HepG2 (cell line): ENCODE data around the gene TLK1.

Experiments
- CBX5 ChIP-seq: sonication (generic); formaldehyde crosslinking; IDR thresholded peaks from 2 replicates; pipeline ENCODE4 v1.4.0; 2020; ENCODE audit warnings: missing genetic modification reagents, borderline replicate concordance
- CENPX ChIP-seq: sonication (generic); formaldehyde crosslinking; IDR thresholded peaks from 2 replicates; pipeline ENCODE4 v1.9.0; 2021; ENCODE audit warnings: mild to moderate bottlenecking, missing genetic modification reagents, moderate library complexity
- FOXM1 ChIP-seq: sonication (generic); formaldehyde crosslinking; IDR thresholded peaks from 2 replicates; pipeline ENCODE4 v1.5.0; 2020; ENCODE audit warnings: missing genetic modification reagents
- MAZ ChIP-seq, 2 experiments: sonication (generic) in 1 of 2; formaldehyde crosslinking in 1 of 2; IDR thresholded peaks; 2 replicates each; pipeline versions ENCODE4 v1.5.0 to v1.6.1; 2012 to 2020; ENCODE audit warnings: low read depth in 2 of 2, mild to moderate bottlenecking in 2 of 2, borderline replicate concordance in 1 of 2, improper control_type of control experiment in 1 of 2, low read length in 1 of 2, missing genetic modification reagents in 1 of 2, moderate library complexity in 1 of 2
- MLX ChIP-seq: IDR thresholded peaks from 2 replicates; pipeline ENCODE4 v1.6.1; 2016
- MXI1 ChIP-seq: IDR thresholded peaks from 3 replicates; pipeline ENCODE4 v1.6.1; 2012; ENCODE audit warnings: low read depth, low read length, inconsistent platforms, borderline replicate concordance
- ZBTB7B ChIP-seq: sonication (generic); formaldehyde crosslinking; IDR thresholded peaks from 2 replicates; pipeline ENCODE4 v1.4.0; 2020; ENCODE audit warnings: missing genetic modification reagents

- TF ChIP-seq FOXM1 (CRISPR knock-in tag) (no peak), ZBTB7B (CRISPR knock-in tag) (no peak), MXI1 (no peak), CBX5 (CRISPR knock-in tag) (no peak), MAZ (IDR thresholded peaks at IDR 0.05; ENCODE audit: borderline replicate concordance, low read depth, low read length) (no peak), MAZ (CRISPR knock-in tag; IDR thresholded peaks at IDR 0.05; ENCODE audit: low read depth) (no peak), CENPX (CRISPR knock-in tag) (no peak), MLX (no peak)
Measured at GRCh38 chr2:171146071-171146470, 14.6 kb downstream of the TLK1 start.
